Lower lobe of right lung (tissue), 2 donors: Measurements from ENCODE around the gene WDR36. TPM values are rescaled to one million over a fixed set of nuclear protein-coding genes. Genes with fewer than 3 reads are reported as not detected.

Source experiments
- ATAC-seq, 2 donors: fragments of 200-7000 bp; cut with Tn5 transposase; one replicate each; pipeline ENCODE4 v1.9.1; 2020 to 2022; ENCODE audit warnings: mild to moderate bottlenecking in 2 of 2, moderate library complexity in 2 of 2
- DNase-seq: peaks from one replicate; pipeline ENCODE4 v3.0.0-alpha.2; 2020
- H3K27ac ChIP-seq: fragments of 200-600 bp; one replicate; pipeline ENCODE4 v1.8.0; 2022
- H3K27me3 ChIP-seq: fragments of 200-600 bp; one replicate; pipeline ENCODE4 v1.8.0; 2022; ENCODE audit warnings: low read depth
- H3K36me3 ChIP-seq: fragments of 200-600 bp; one replicate; pipeline ENCODE4 v1.8.0; 2022; ENCODE audit warnings: mild to moderate bottlenecking
- H3K4me1 ChIP-seq: fragments of 200-600 bp; one replicate; pipeline ENCODE4 v1.8.0; 2022
- H3K4me3 ChIP-seq: fragments of 200-600 bp; one replicate; pipeline ENCODE4 v1.8.0; 2022; ENCODE audit warnings: mild to moderate bottlenecking
- H3K9me3 ChIP-seq: fragments of 200-600 bp; one replicate; pipeline ENCODE4 v1.8.0; 2022
- intact Hi-C: fragments of 100-400 bp; cut with DNase I; formaldehyde crosslinking; loops from one replicate; pipeline ENCODE4 v1.11.0; 2022
- total RNA-seq: library from RNA; stranded (reverse); fragmentation: NEBNext Ultra II Directional; extraction: Animal tissue kit (Norgen Biotek cat#: 25700); gene quantifications from one replicate; pipeline ENCODE4 v1.2.1, GENCODE V29; 2021
- TF ChIP-seq, protein P1 (sequence below): fragments of 200-600 bp; IDR thresholded peaks from one replicate; pipeline ENCODE4 v1.8.0; 2022; ENCODE audit warnings: antibody characterized with exemption, mild to moderate bottlenecking
- donor health status: DM: no; HTN: yes; CAD: no; lungs with severe emphysema.

WDR36 gene
- total RNA-seq, 1 donor from 2014 or later = 27.7 TPM

DNA sequence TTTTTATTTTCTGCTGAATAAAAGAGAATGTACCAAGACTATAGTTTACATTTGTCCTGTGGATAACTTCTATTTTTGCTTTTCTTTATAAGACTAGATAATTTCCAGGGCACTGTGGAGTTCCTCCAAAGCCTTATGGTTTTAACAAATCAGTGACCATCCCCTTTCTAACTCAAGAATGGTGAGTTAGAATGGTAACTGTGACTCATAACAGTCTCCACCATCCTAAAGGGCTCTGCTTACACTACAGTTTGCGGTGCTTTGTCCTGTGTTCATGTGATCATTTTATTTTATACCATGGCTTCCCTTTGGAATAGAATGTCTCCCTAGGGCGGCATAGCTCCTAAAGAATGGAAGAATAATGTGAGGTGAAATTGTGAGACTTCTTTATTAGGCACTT lies 30.2 kb downstream of the WDR36 start:
- ATAC-seq (no peak), DNase-seq (no peak)
- Histone ChIP-seq H3K9me3 (no peaks in the 10 kb centered on the region), H3K36me3 (peaks cover 100% of the 10 kb centered on the region), H3K4me1 (no peaks in the 10 kb centered on the region), H3K4me3 (no peak overlapping the region), H3K27me3 (no peaks in the 10 kb centered on the region), H3K27ac (no peak overlapping the region)
- intact Hi-C loops = no loop called here
- TF ChIP-seq, protein P1, sequence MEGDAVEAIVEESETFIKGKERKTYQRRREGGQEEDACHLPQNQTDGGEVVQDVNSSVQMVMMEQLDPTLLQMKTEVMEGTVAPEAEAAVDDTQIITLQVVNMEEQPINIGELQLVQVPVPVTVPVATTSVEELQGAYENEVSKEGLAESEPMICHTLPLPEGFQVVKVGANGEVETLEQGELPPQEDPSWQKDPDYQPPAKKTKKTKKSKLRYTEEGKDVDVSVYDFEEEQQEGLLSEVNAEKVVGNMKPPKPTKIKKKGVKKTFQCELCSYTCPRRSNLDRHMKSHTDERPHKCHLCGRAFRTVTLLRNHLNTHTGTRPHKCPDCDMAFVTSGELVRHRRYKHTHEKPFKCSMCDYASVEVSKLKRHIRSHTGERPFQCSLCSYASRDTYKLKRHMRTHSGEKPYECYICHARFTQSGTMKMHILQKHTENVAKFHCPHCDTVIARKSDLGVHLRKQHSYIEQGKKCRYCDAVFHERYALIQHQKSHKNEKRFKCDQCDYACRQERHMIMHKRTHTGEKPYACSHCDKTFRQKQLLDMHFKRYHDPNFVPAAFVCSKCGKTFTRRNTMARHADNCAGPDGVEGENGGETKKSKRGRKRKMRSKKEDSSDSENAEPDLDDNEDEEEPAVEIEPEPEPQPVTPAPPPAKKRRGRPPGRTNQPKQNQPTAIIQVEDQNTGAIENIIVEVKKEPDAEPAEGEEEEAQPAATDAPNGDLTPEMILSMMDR = no peak

DNA sequence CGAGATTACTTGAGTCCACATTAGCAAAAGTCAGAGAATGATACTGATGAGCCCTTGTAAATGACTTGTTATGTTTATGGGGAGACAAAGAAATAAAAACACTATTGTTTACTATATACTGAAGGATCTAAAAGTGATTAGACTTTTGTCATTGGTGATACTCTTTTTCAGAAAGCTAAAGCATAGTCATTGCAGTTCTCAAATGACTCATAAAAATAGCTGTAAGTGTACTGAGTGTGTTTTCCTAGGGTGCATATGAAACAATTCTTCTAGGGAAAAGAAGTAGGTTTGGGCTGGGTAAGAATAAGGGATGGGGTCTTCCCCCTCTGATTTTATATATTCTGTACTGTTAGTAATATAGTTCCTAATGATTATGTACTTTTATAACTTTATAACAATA lies 32.6 kb downstream of the WDR36 start:
- intact Hi-C loops = no loop called here
- DNase-seq (no peak), ATAC-seq (no peak)
- no peaks in the 10 kb centered on the region for H3K9me3 ChIP-seq
- peaks cover 96% of the 10 kb centered on the region for H3K36me3 ChIP-seq
- no peak overlapping the region for H3K27ac ChIP-seq
- TF ChIP-seq, protein P1 = no peak
- no peaks in the 10 kb centered on the region for H3K27me3 ChIP-seq
- no peaks in the 10 kb centered on the region for H3K4me1 ChIP-seq
- H3K4me3 ChIP-seq = no peak overlapping the region

DNA sequence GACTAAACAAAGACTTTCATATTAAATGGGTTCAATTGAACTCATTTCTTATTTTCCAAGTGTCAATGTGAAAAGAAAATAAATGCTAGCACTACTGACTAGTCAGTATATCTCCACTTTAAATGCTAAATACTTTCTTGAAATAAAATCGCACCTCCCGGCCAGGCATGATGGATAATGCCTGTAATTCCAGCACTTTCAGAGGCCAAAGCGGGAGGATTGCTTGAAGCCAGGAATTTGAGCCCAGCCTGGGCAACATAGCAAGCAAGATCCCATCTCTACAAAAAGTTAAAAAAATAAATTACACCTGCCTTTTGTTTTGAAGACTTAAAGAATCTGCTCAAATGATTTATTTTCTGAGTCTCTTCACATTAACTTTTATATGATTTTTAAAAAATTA lies 34.7 kb downstream of the WDR36 start:
- Histone ChIP-seq H3K4me3 (no peak overlapping the region), H3K4me1 (no peaks in the 10 kb centered on the region), H3K36me3 (peaks cover 75% of the 10 kb centered on the region), H3K27me3 (no peaks in the 10 kb centered on the region), H3K27ac (no peak overlapping the region), H3K9me3 (no peaks in the 10 kb centered on the region)
- intact Hi-C loops = no loop called here
- no peak for ATAC-seq
- TF ChIP-seq, protein P1 = no peak
- no peak for DNase-seq

DNA sequence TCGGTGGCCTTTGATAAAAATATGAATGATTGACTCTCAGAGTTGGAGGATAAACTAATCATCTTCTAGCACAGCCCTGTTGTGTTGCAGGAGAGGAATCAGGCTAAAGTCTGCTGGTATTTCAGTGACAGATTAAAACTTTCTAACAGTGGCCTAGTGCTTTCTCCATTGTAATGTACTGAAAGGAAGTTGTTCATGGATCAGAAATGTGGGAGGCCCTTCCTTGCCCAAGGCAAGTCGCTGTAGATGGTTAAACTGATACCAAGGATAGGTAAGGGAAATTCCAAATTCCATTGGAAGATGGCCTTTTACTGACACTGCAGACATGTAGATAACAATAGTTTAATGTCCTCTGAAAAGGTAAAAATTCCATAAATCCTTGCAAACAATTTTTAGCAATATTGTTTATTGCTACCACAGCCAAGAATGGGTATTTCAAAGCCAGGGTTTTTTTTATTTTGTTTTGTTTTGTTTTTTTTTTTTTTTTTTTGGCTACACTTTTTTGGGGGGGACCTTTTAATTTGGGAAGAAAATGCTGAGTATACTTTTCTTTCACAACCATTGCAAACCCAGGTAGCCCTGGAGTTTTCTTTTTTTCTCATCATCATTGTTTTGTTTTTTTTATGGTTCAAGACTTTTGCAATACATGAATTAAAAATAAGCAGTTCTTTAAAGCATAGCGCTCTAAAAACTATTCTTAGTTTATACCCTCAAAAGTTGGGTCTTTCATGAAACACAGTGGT lies 35.5 kb downstream of the WDR36 start:
- ATAC-seq (no peak), DNase-seq (no peak)
- Histone ChIP-seq H3K4me1 (no peaks in the 10 kb centered on the region), H3K36me3 (peaks cover 67% of the 10 kb centered on the region), H3K27ac (no peak overlapping the region), H3K4me3 (no peak overlapping the region), H3K9me3 (no peaks in the 10 kb centered on the region), H3K27me3 (no peaks in the 10 kb centered on the region)
- TF ChIP-seq, protein P1 = no peak
- intact Hi-C loops = no loop called here

DNA sequence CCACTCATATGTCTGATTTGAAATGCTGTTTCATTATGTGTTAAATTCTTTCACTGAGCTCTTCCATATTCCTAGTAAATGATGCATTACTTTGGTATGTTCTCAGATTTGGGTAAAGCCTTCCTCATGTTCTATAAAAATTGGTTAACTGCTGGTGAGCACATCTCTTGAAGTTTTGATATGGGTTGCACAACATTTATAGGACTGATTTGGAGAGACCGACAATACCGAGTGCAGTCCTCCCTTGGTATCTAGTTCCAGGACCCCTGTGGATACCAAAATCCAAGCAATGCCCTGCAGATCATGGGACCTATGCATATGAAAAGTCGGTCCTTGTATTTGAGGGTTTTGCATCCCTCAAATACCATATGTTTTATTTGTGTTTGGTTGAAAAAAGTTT lies 37.8 kb downstream of the WDR36 start:
- Histone ChIP-seq H3K4me1 (no peaks in the 10 kb centered on the region), H3K36me3 (peaks cover 44% of the 10 kb centered on the region), H3K9me3 (no peaks in the 10 kb centered on the region), H3K27ac (no peak overlapping the region), H3K4me3 (no peak overlapping the region), H3K27me3 (no peaks in the 10 kb centered on the region)
- TF ChIP-seq, protein P1 = no peak
- ATAC-seq (no peak), DNase-seq (no peak)
- intact Hi-C loops = no loop called here
